Measurements from ENCODE around the gene HSPBP1. TPM values are rescaled to one million over a fixed set of nuclear protein-coding genes. Genes with fewer than 3 reads are reported as not detected.

HSPBP1 gene
- total RNA-seq, 1 experiment from 2014 or later = 122 TPM

DNA sequence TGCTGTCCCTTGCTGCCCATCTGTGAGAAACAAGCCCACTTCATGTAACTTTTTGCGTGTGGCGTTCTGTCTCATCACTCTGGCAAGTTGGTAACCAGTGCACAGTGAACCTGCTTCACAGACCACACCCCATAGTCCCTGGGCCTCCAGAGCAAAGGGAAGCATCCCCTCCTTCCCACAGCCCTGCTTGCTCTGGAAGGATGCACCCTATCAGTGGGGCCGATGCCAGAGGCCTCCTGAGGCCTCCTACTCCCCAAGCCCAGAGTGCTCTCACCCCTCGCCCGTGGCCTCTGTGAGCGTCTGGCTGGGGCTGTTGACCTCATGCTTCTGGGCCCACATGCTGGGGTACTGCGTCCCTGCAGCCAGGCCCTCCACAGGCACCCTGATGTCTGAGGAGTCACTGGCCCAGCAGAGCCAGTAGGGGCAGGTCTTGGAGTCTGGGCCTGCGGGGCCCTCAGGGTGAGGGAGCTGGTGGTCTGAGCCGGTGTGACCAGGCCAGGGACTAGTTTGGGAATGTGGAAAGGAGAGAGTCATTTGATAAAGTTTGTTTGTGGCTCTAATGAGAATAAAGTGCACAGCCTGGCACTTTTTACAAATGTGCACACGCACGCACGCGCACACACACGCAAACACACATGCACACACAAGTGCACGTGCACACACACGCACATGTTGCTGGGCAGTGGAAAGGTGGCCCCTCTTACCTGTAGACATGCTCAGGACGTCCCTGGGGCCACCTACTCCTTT is 56.4 kb downstream of the HSPBP1 start:
- no peak for DNase-seq
- Histone ChIP-seq H3K27me3 (no peaks in the 10 kb centered on the region), H3K4me3 (no peak overlapping the region), H3K36me3 (peaks cover 9% of the 10 kb centered on the region), H3K9me3 (peaks cover 6% of the 10 kb centered on the region; the same call in 1 of the 2 replicates)

DNA sequence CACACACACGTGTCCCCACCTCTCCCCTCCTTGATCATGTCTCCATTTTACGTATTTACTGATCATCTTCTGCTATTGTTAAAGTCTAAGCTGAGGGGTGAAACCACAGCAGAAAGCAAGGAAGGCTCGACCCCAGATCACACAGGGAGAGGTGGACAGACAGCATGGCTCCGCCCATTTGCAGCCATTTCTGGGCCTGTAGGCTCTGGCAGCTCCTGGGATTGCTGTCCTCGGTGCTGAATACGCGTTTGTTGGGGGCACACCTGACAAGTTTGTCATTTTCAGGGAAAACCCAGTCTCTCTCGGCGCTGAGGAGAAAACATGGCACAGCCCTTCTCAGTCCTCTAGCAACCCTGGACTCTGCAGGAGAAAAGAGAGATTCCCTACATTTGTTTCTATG is 59.4 kb downstream of the HSPBP1 start:
- no peak overlapping the region for H3K4me3 ChIP-seq
- DNase-seq = no peak
- H3K9me3 ChIP-seq = peaks cover 6% of the 10 kb centered on the region; the same call in 1 of the 2 replicates

DNA sequence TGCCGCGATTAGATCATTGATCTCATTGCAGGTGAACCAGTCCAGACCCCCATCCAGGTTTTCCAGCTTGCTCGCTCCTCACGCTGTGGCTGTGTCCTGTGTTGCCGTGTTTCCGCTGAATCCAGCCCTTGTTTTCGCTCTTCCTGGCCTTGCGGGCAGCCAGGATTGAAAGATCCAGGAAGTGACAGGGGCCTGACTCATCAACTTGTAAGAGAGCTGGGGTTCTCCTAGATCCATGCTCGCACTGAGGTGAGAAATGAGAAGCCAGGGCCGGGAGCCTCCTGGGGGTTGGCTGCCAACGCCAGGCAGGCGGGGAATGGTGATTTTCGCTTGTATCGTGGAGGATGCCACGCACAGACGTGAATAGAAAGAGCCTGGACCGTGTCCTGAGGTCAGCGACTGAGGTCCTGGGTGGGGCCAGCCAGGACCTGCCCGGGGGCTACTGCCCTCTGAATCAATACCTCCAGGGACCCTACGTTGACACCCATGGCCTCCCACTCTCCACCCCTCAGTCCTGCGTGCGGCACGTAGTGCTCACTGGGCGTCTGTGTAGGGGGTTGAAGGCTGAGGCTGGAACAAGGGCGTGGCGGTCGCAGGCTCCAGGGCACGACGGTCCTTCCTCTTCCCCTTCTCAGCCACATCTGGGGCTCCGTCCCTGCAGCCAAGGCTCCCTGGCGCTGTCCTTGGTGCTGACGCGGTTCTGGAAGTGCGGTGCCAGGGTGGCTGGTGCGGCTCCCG is 63.3 kb downstream of the HSPBP1 start:
- peaks cover 6% of the 10 kb centered on the region; the same call in 1 of the 2 replicates for H3K9me3 ChIP-seq
- no peaks in the 10 kb centered on the region for H3K27me3 ChIP-seq
- peak overlapping the region; percentile 45 for H3K4me3 ChIP-seq
- H3K36me3 ChIP-seq = 0 out of 2 replicates have a peak, but pooled peaks cover 2% of the 10 kb centered on the region
- DNase-seq = peak; percentile 99

More for the DNA sequence above, 59.4 kb downstream of the HSPBP1 start:
- peaks cover 2% of the 10 kb centered on the region; the same call in 1 of the 2 replicates for H3K36me3 ChIP-seq
- H3K27me3 ChIP-seq = no peaks in the 10 kb centered on the region

DNA sequence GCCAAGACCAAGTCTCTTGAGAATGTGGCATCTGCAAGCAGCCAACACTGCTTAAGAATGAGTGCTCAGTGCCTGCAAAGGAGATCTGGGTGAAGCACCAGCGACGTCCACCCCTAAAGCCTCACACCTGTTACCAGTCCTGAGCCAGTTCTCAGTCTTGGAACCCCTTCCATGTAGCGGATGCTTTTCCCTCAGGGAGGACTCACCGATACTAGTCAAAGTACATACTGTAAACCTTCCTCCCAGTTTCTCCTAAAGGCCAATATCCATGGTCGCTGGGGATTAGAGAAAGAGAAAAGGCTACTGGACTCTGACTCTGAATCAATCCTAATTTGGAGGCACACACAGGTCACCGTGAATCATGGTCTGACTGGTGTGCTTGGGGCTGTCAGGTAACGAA is 66.4 kb downstream of the HSPBP1 start:
- no peaks in the 10 kb centered on the region for H3K36me3 ChIP-seq
- DNase-seq = no peak
- H3K9me3 ChIP-seq = no peaks in the 10 kb centered on the region
- H3K27me3 ChIP-seq = no peaks in the 10 kb centered on the region
- no peak overlapping the region for H3K4me3 ChIP-seq

DNA sequence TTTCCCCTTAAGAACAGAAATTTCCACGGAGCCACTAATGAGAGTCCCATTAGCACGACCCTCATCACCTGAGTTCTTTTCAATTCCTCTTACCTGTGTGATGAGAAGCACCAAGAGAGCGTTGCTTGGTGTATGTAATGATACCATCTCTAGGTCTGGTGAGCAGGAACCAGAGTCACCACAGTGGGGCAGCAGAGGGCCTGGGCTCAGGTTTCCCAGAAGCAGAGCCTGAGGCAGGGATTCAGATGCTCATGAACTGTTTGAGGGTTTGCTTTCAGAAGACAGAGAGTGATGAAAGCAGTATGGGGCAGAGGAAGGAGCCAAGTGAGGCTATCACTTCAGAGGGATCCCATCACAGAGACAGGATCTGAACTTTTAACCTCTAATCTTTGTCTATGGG is 67.5 kb downstream of the HSPBP1 start:
- Histone ChIP-seq H3K36me3 (no peaks in the 10 kb centered on the region), H3K27me3 (no peaks in the 10 kb centered on the region), H3K9me3 (no peaks in the 10 kb centered on the region), H3K4me3 (no peak overlapping the region)
- DNase-seq = peak; percentile 74

Other genes starting within 250 kb of the HSPBP1 start
- not detected in 2 replicates for gene GP6, start 241.8 kb downstream of the HSPBP1 start, total RNA-seq (2014; rRNA removed; shearing (Covaris generic); ENCODE audit: low replicate concordance)
- gene RDH13, start 217.0 kb downstream of the HSPBP1 start, total RNA-seq (2014; rRNA removed; shearing (Covaris generic); ENCODE audit: low replicate concordance) = 17.9 and 23.8 TPM in 2 replicates
- gene EPS8L1, start 204.2 kb downstream of the HSPBP1 start, total RNA-seq (2014; rRNA removed; shearing (Covaris generic); ENCODE audit: low replicate concordance) = 1.1 TPM in 1 of 2 replicates, not detected in the other
- gene PPP1R12C, start 162.5 kb downstream of the HSPBP1 start, total RNA-seq (2014; rRNA removed; shearing (Covaris generic); ENCODE audit: low replicate concordance) = 76.0 and 81.1 TPM in 2 replicates
- gene TNNT1, start 130.9 kb downstream of the HSPBP1 start, total RNA-seq (2014; rRNA removed; shearing (Covaris generic); ENCODE audit: low replicate concordance) = 1.7 TPM in 1 of 2 replicates, not detected in the other
- gene TNNI3, start 122.4 kb downstream of the HSPBP1 start, total RNA-seq (2014; rRNA removed; shearing (Covaris generic); ENCODE audit: low replicate concordance) = not detected in 2 replicates
- gene DNAAF3, start 113.5 kb downstream of the HSPBP1 start, total RNA-seq (2014; rRNA removed; shearing (Covaris generic); ENCODE audit: low replicate concordance) = 2.7 TPM in 1 of 2 replicates, not detected in the other
- gene SYT5, start 99.8 kb downstream of the HSPBP1 start, total RNA-seq (2014; rRNA removed; shearing (Covaris generic); ENCODE audit: low replicate concordance) = not detected in 2 replicates
- 3.9 and 11.8 TPM in 2 replicates for gene PTPRH, start 70.6 kb downstream of the HSPBP1 start, total RNA-seq (2014; rRNA removed; shearing (Covaris generic); ENCODE audit: low replicate concordance)
- gene TMEM86B, start 51.3 kb downstream of the HSPBP1 start, total RNA-seq (2014; rRNA removed; shearing (Covaris generic); ENCODE audit: low replicate concordance) = 0.16 TPM in 1 of 2 replicates, not detected in the other
- 59.5 and 102 TPM in 2 replicates for gene PPP6R1, start 21.1 kb downstream of the HSPBP1 start, total RNA-seq (2014; rRNA removed; shearing (Covaris generic); ENCODE audit: low replicate concordance)
- 0.89 TPM in 1 of 2 replicates, not detected in the other for gene BRSK1, start 3.9 kb upstream of the HSPBP1 start, total RNA-seq (2014; rRNA removed; shearing (Covaris generic); ENCODE audit: low replicate concordance)
- not detected in 2 replicates for gene TMEM150B, start 45.2 kb upstream of the HSPBP1 start, total RNA-seq (2014; rRNA removed; shearing (Covaris generic); ENCODE audit: low replicate concordance)
- gene KMT5C, start 59.8 kb upstream of the HSPBP1 start, total RNA-seq (2014; rRNA removed; shearing (Covaris generic); ENCODE audit: low replicate concordance) = 2.8 and 11.1 TPM in 2 replicates
- gene COX6B2, start 74.6 kb upstream of the HSPBP1 start, total RNA-seq (2014; rRNA removed; shearing (Covaris generic); ENCODE audit: low replicate concordance) = not detected in 2 replicates
- gene GARIN5B, start 83.2 kb upstream of the HSPBP1 start, total RNA-seq (2014; rRNA removed; shearing (Covaris generic); ENCODE audit: low replicate concordance) = not detected in 2 replicates
- 0.95 TPM in 1 of 2 replicates, not detected in the other for gene IL11, start 90.4 kb upstream of the HSPBP1 start, total RNA-seq (2014; rRNA removed; shearing (Covaris generic); ENCODE audit: low replicate concordance)
- not detected in 2 replicates for gene TMEM190, start 96.7 kb upstream of the HSPBP1 start, total RNA-seq (2014; rRNA removed; shearing (Covaris generic); ENCODE audit: low replicate concordance)
- gene TMEM238, start 104.2 kb upstream of the HSPBP1 start, total RNA-seq (2014; rRNA removed; shearing (Covaris generic); ENCODE audit: low replicate concordance) = 3.5 TPM in 1 of 2 replicates, not detected in the other
- 127 and 409 TPM in 2 replicates for gene RPL28, start 105.8 kb upstream of the HSPBP1 start, total RNA-seq (2014; rRNA removed; shearing (Covaris generic); ENCODE audit: low replicate concordance)
- 369 and 440 TPM in 2 replicates for gene UBE2S, start 127.7 kb upstream of the HSPBP1 start, total RNA-seq (2014; rRNA removed; shearing (Covaris generic); ENCODE audit: low replicate concordance)
- gene SHISA7, start 163.2 kb upstream of the HSPBP1 start, total RNA-seq (2014; rRNA removed; shearing (Covaris generic); ENCODE audit: low replicate concordance) = not detected in 2 replicates
- 149 and 180 TPM in 2 replicates for gene ISOC2, start 181.5 kb upstream of the HSPBP1 start, total RNA-seq (2014; rRNA removed; shearing (Covaris generic); ENCODE audit: low replicate concordance)
- not detected in 2 replicates for gene C19orf85, start 184.6 kb upstream of the HSPBP1 start, total RNA-seq (2014; rRNA removed; shearing (Covaris generic); ENCODE audit: low replicate concordance)
- 3.1 and 4.0 TPM in 2 replicates for gene ZNF628, start 196.5 kb upstream of the HSPBP1 start, total RNA-seq (2014; rRNA removed; shearing (Covaris generic); ENCODE audit: low replicate concordance)
- gene NAT14, start 205.1 kb upstream of the HSPBP1 start, total RNA-seq (2014; rRNA removed; shearing (Covaris generic); ENCODE audit: low replicate concordance) = 19.7 and 35.1 TPM in 2 replicates
- 1.4 TPM in 1 of 2 replicates, not detected in the other for gene SSC5D, start 208.3 kb upstream of the HSPBP1 start, total RNA-seq (2014; rRNA removed; shearing (Covaris generic); ENCODE audit: low replicate concordance)

All from MG63 (cell line).